Left colon (tissue), 2 donors: ENCODE results near the gene HYLS1. TPM values are rescaled to one million over a fixed set of nuclear protein-coding genes. Genes with fewer than 3 reads are reported as not detected.
"Not testable (repeated sequence)": the region's sequence is repeated elsewhere in the genome, so short reads cannot be mapped to it uniquely, and the experiment has no call there.

Source experiments
- ATAC-seq: fragments of 200-7000 bp; cut with Tn5 transposase; one replicate; pipeline ENCODE4 v1.9.1; 2020; ENCODE audit warnings: mild to moderate bottlenecking, moderate library complexity
- DNase-seq, 2 donors: peaks; one replicate each; pipeline ENCODE4 v3.0.0-alpha.2; 2020
- intact Hi-C, 2 donors: fragments of 100-400 bp; cut with DNase I in 1 of 2; cut with micrococcal nuclease in 1 of 2; formaldehyde crosslinking; loops; one replicate each; pipeline versions ENCODE4 v1.11.2 to v1.14.0; 2022; cut with DNase I, micrococcal nuclease
- total RNA-seq, 2 donors: library from RNA; stranded (reverse); fragmentation: NEBNext Ultra II Directional; extraction: Animal tissue kit (Norgen Biotek cat#: 25700); gene quantifications; one replicate each; pipeline ENCODE4 v1.2.1, GENCODE V29; 2021
- donor health status: DM: no; HTN: no; CAD: no.
- donor health status: DM: yes; HTN: yes; CAD: no.

HYLS1 gene
- total RNA-seq, 2 donors from 2014 or later = 4.9 to 5.1 TPM

- ATAC-seq (no peak), DNase-seq (no peak)
- intact Hi-C loops = no loop called here
These were observed 14.4 kb downstream of the HYLS1 start for GRCh38 chr11:125901872-125902271.

GRCh38 chr11:125902277-125902926 lies 14.9 kb downstream of the HYLS1 start:
- intact Hi-C loops = no loop called here
- ATAC-seq = peak; percentile 26

DNA sequence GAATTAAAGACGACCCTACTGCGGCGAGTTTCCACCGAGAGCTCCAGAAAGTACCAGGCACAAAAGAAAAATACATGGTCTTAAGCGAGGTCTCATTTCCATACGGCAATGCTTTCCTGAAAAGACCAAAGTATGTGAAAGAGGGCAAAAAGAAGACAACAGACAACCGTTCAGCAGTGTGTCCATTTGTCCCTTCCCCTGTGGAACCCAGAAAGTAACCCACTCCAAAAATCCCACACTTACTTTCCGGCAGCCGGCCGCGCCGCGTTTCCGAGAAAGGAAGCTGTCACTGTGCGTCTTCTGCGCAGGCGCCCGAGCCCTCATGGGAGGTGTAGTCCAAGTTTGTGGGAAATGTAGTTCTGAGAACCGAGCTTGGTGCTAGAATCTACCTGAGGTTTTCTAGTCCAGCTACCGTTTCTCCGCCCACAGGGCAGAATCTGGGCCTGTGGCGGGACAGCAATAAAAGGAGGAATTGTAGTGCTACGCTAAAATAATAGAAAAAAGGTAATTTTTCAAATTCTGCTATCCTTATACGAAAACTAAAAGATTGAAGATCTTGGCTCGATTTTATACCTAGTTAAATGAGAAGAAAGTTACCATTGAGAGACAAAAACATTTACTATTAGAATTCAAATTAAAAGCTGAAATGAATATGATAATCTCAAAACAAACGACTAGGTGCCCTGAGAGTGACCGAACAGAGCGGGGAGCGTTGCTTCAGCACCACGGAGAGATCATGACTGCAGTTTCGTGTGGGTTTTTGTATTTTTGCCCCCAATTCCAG lies 15.7 kb downstream of the HYLS1 start, which contains the start of gene PUS3:
Gene PUS3, minus strand, starts transcription at position 280 of the 784 bp plus-strand sequence. CDS start 6,922 bp downstream, outside the sequence.
- peak; percentile 90 to 95 for DNase-seq
- ATAC-seq = peak; percentile 99
- intact Hi-C loops = no loop called here

More at GRCh38 chr11:125902277-125902926, 14.9 kb downstream of the HYLS1 start:
- no peak for DNase-seq

DNA sequence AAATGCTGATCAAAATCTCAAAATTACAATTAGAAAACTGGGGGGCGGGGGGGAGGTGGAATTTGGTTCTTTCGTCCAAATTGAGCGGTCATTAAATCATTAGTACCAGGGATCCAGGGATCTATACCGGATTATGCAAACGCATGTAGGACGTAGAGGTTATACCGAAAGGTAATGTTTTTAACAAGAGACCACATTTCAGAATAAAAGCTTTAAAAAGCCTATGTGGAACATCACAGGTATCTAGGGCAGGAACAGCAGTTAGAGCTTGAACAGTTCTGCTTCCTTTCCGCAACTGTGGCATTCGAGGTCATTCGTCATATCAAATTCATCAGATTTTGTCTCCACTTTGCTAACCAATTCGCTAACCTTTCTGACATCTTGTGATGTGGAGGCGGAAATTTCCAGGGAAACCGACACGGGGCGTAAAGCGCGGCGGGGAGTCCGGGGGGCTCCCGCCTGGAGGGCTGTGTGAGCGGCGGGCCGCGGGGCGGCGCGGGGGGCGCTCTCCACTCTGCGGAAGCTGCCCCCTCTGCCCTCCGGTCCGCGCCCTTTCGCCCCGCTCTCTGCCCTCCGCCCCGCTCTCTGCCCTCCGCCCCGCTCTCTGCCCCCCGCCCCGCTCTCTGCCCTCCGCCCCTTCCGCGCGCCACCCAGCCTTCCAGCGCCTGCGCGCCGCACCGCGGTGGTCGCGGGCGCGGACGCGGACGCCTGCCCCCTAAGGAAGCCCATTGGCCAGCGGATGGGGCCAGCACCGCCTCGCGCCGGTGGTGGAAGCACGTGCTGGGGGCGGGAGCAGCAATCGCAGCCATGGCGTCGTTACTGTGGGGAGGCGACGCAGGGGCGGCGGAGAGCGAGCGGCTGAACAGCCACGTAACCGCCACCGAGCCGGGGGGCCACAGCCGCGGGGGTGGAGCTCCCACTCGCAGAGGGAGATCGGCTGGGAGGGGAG lies 16.5 kb downstream of the HYLS1 start, which contains the start of gene DDX25:
Gene DDX25, plus strand, starts transcription at position 798 of the 949 bp plus-strand sequence. Its CDS starts 10 bp downstream, at position 808.
- DNase-seq (no peak), ATAC-seq (no peak)
- intact Hi-C loops = no loop called here

- intact Hi-C loops = no loop called here
- DNase-seq (no peak), ATAC-seq (no peak)
These were observed 17.2 kb downstream of the HYLS1 start for GRCh38 chr11:125904678-125905077.

GRCh38 chr11:125910226-125910849 lies 22.9 kb downstream of the HYLS1 start:
- ATAC-seq = no peak
- no peak for DNase-seq
- intact Hi-C loops = no loop called here

DNA sequence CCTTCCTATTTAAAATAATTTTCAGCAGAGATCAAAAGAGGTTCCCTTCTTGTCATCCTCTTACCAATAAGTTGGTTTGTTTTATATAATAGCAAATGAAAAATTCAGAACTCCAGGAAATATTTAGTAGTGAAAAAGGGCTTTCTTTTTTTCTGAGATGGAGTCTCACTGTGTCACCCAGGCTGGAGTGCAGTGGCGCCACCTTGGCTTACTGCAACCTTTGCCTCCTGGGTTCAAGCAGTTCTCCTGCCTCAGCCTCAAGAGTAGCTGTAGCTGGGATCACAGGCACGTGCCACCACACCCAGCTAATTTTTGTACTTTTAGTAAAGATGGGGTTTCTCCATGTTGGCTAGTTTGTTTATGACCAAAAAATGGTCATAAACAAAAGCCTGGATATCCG lies 27.1 kb downstream of the HYLS1 start:
- intact Hi-C loops = not testable (repeated sequence)

DNA sequence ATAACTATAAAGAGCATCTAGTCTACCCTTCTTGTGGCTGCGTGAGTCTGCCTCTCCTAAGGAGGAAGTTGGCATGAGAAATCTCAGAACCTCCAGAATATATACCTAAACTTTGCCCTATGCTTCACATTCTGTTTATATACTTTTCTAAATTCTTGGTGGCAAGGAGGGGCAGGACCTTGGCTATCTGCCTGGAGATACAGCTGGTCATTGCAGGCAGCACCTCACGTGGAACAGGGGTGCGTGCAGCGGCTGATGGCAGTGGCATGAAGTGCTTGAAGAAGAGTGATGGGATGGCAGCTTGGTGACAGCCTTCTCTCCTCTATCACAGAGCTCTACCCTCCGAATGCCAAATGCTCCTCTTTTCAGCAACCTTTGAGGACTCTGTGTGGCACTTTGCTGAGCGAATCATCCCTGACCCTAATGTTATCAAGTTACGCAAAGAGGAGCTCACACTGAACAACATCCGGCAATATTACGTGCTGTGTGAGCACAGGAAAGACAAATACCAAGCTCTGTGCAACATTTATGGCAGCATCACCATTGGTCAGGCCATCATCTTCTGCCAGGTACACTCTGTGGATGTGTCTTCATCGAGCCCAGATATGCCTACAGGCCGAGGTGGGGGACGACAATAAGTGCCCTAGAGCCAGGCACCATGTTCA lies 29.3 kb downstream of the HYLS1 start:
- intact Hi-C loops = no loop called here
- DNase-seq (peak; percentile 82 to 88), ATAC-seq (peak; percentile 85)

More for the DNA sequence above, 27.1 kb downstream of the HYLS1 start:
- not testable (repeated sequence) for ATAC-seq, DNase-seq

- DNase-seq (no peak), ATAC-seq (no peak)
- intact Hi-C loops = no loop called here
These were observed 30.8 kb downstream of the HYLS1 start for GRCh38 chr11:125918140-125918840.

- no peak for DNase-seq
- intact Hi-C loops = no loop called here
- peak; percentile 33 for ATAC-seq
These were observed 33.6 kb downstream of the HYLS1 start for GRCh38 chr11:125921042-125921441.

- DNase-seq (no peak), ATAC-seq (no peak)
- intact Hi-C loops = loop anchor here in 1 of 2 donors (2.0 kb wide), 1 partner anchor 273 kb away; no protein-coding TSS in a partner anchor
These were observed 34.7 kb downstream of the HYLS1 start for GRCh38 chr11:125922156-125922555.

- ATAC-seq (peak; percentile 43), DNase-seq (peak; percentile 58 to 70)
- intact Hi-C loops = loop anchor here in 1 of 2 donors (2.0 kb wide), 1 partner anchor 272 kb away; no protein-coding TSS in a partner anchor
These were observed 35.6 kb downstream of the HYLS1 start for GRCh38 chr11:125923012-125923579.

GRCh38 chr11:125923633-125924032 lies 36.2 kb downstream of the HYLS1 start:
- DNase-seq (no peak), ATAC-seq (no peak)
- intact Hi-C loops = loop anchor here in 1 of 2 donors (2.0 kb wide), 1 partner anchor 271 kb away; no protein-coding TSS in a partner anchor

GRCh38 chr11:125924384-125925007 lies 37.0 kb downstream of the HYLS1 start:
- DNase-seq = no peak
- intact Hi-C loops = loop anchor here in 1 of 2 donors (5.0 kb wide), 1 partner anchor 263 kb away; no protein-coding TSS in a partner anchor
- ATAC-seq = peak; percentile 66

- peak in 1 of 2 donors; percentile 55 for DNase-seq
- intact Hi-C loops = loop anchor here in 1 of 2 donors (5.0 kb wide), 1 partner anchor 262 kb away; no protein-coding TSS in a partner anchor
- ATAC-seq = peak; percentile 85
These were observed 37.8 kb downstream of the HYLS1 start for GRCh38 chr11:125925247-125925740.

GRCh38 chr11:125925804-125926203 lies 38.3 kb downstream of the HYLS1 start:
- DNase-seq (no peak), ATAC-seq (no peak)
- intact Hi-C loops = loop anchor here in 1 of 2 donors (5.0 kb wide), 1 partner anchor 261 kb away; no protein-coding TSS in a partner anchor
